Ishikawa (cell line): Measurements from ENCODE around the gene PPP1R13L.

ENCODE experiments used
- CEBPB ChIP-seq: IDR thresholded peaks from 2 replicates; pipeline ENCODE4 v1.6.1; 2012
- CREB1 ChIP-seq: IDR thresholded peaks from 2 replicates; pipeline ENCODE4 v1.6.1; 2012; ENCODE audit warnings: low read depth
- EGR1 ChIP-seq: IDR thresholded peaks from 2 replicates; pipeline ENCODE4 v1.6.1; 2012
- EP300 ChIP-seq: IDR thresholded peaks from 2 replicates; pipeline ENCODE4 v1.6.1; 2012; ENCODE audit warnings: borderline replicate concordance
- FOXM1 ChIP-seq: IDR thresholded peaks from 2 replicates; pipeline ENCODE4 v1.6.1; 2012; ENCODE audit warnings: low read depth, borderline replicate concordance
- NFIC ChIP-seq: IDR thresholded peaks from 2 replicates; pipeline ENCODE4 v1.6.1; 2012
- RAD21 ChIP-seq: IDR thresholded peaks from 2 replicates; pipeline ENCODE4 v1.6.1; 2012; ENCODE audit warnings: low read depth
- TAF1 ChIP-seq: IDR thresholded peaks from 2 replicates; pipeline ENCODE4 v1.6.1; 2012; ENCODE audit warnings: low read depth, mild to moderate bottlenecking
- TCF12 ChIP-seq: IDR thresholded peaks from 2 replicates; pipeline ENCODE4 v1.6.1; 2012; ENCODE audit warnings: low read depth
- TEAD4 ChIP-seq: IDR thresholded peaks from 2 replicates; pipeline ENCODE4 v1.6.1; 2012
- USF1 ChIP-seq: IDR thresholded peaks from 2 replicates; pipeline ENCODE4 v1.6.1; 2012
- YY1 ChIP-seq: IDR thresholded peaks from 2 replicates; pipeline ENCODE4 v1.6.1; 2012; ENCODE audit warnings: low read depth
- ZBTB7A ChIP-seq: IDR thresholded peaks from 2 replicates; pipeline ENCODE4 v1.6.1; 2012; ENCODE audit warnings: low read depth
- TF ChIP-seq, protein P1 (sequence below): IDR thresholded peaks from 2 replicates; pipeline ENCODE4 v1.6.1; 2012
- TF ChIP-seq, protein P2 (sequence below): IDR thresholded peaks from 2 replicates; pipeline ENCODE4 v1.6.1; 2012; ENCODE audit warnings: low read depth, mild to moderate bottlenecking

PPP1R13L gene

GRCh38 chr19:45352914-45353796 lies 51.7 kb downstream of the PPP1R13L start:
- TF ChIP-seq FOXM1, result no peak
- TF ChIP-seq EGR1, result no peak
- TF ChIP-seq CREB1, result no peak
- no peak for TF ChIP-seq EP300

- no peak for TF ChIP-seq FOXM1
- TF ChIP-seq, protein P1, sequence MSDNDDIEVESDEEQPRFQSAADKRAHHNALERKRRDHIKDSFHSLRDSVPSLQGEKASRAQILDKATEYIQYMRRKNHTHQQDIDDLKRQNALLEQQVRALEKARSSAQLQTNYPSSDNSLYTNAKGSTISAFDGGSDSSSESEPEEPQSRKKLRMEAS, result no peak
- no peak for TF ChIP-seq ZBTB7A
- TF ChIP-seq, protein P2, sequence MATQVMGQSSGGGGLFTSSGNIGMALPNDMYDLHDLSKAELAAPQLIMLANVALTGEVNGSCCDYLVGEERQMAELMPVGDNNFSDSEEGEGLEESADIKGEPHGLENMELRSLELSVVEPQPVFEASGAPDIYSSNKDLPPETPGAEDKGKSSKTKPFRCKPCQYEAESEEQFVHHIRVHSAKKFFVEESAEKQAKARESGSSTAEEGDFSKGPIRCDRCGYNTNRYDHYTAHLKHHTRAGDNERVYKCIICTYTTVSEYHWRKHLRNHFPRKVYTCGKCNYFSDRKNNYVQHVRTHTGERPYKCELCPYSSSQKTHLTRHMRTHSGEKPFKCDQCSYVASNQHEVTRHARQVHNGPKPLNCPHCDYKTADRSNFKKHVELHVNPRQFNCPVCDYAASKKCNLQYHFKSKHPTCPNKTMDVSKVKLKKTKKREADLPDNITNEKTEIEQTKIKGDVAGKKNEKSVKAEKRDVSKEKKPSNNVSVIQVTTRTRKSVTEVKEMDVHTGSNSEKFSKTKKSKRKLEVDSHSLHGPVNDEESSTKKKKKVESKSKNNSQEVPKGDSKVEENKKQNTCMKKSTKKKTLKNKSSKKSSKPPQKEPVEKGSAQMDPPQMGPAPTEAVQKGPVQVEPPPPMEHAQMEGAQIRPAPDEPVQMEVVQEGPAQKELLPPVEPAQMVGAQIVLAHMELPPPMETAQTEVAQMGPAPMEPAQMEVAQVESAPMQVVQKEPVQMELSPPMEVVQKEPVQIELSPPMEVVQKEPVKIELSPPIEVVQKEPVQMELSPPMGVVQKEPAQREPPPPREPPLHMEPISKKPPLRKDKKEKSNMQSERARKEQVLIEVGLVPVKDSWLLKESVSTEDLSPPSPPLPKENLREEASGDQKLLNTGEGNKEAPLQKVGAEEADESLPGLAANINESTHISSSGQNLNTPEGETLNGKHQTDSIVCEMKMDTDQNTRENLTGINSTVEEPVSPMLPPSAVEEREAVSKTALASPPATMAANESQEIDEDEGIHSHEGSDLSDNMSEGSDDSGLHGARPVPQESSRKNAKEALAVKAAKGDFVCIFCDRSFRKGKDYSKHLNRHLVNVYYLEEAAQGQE, result no peak
- no peak for TF ChIP-seq EP300
- no peak for TF ChIP-seq CREB1
- no peak for TF ChIP-seq TAF1
- no peak for TF ChIP-seq USF1
- TF ChIP-seq EGR1, result no peak
- TF ChIP-seq RAD21, result no peak
- no peak for TF ChIP-seq NFIC
- no peak for TF ChIP-seq TCF12
- TF ChIP-seq TEAD4, result no peak
- no peak for TF ChIP-seq YY1
- TF ChIP-seq CEBPB, result no peak
Observed at GRCh38 chr19:45352471-45352870, 52.4 kb downstream of the PPP1R13L start.

DNA sequence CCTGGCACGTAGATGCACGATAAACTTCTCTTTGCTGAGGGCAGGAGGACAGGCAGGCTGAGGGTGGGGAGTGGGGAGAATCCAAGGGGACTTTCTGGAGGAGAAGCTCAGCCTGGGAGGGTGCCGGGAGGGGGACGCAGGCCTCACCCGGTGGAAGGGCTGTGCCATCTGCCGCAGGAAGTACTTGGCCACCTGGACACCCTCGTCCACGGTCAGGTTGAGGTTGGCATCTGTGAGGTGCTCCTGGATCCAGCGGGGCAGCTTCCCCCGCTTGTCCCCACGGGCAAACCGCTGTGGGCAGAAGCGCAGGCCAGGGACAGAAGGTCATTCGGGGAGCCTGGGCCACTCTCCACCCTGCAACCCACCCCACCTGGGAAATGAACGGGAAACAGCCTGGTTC lies 52.8 kb downstream of the PPP1R13L start:
- TF ChIP-seq TCF12, result no peak
- TF ChIP-seq, protein P1, result no peak
- TF ChIP-seq EP300, result no peak
- TF ChIP-seq CREB1, result no peak
- no peak for TF ChIP-seq EGR1
- no peak for TF ChIP-seq TAF1
- no peak for TF ChIP-seq FOXM1
- no peak for TF ChIP-seq ZBTB7A
- no peak for TF ChIP-seq CEBPB
- no peak for TF ChIP-seq USF1
- no peak for TF ChIP-seq NFIC
- TF ChIP-seq YY1, result no peak
- no peak for TF ChIP-seq TEAD4

GRCh38 chr19:45351401-45351952 lies 53.4 kb downstream of the PPP1R13L start:
- TF ChIP-seq NFIC (no peak), RAD21 (no peak), YY1 (no peak), CREB1 (no peak), EGR1 (no peak), ZBTB7A (no peak), TEAD4 (no peak), USF1 (no peak)
- TF ChIP-seq, protein P1, result no peak
- TF ChIP-seq, protein P2, result no peak

- TF ChIP-seq, protein P1, result no peak
- TF ChIP-seq EGR1, result no peak
- TF ChIP-seq NFIC, result no peak
- TF ChIP-seq, protein P2, result no peak
- no peak for TF ChIP-seq RAD21
- no peak for TF ChIP-seq CEBPB
- no peak for TF ChIP-seq TCF12
- TF ChIP-seq EP300, result no peak
- no peak for TF ChIP-seq ZBTB7A
- no peak for TF ChIP-seq YY1
- no peak for TF ChIP-seq FOXM1
Observed at GRCh38 chr19:45350477-45351058, 54.3 kb downstream of the PPP1R13L start.
